ENCODE results near the gene PDE4D.

Gene PDE4D

GRCh38 chr5:59792983-59793585 is 100.4 kb downstream of the PDE4D start:
- peak; percentile 93 for DNase-seq (ENCODE audit: low read depth)
- TF ChIP-seq CTCF (conservative IDR thresholded peaks at IDR 0.05; ENCODE audit: low read length), result no peak
- H3K4me3 ChIP-seq (ENCODE audit: low read length), result no peak overlapping the region

- H3K4me3 ChIP-seq (ENCODE audit: low read length), result no peak overlapping the region
- TF ChIP-seq CTCF (conservative IDR thresholded peaks at IDR 0.05; ENCODE audit: low read length), result no peak
- DNase-seq (ENCODE audit: low read depth), result no peak
Observed at GRCh38 chr5:59791617-59792016, 101.9 kb downstream of the PDE4D start.

GRCh38 chr5:59790776-59791475 is 102.6 kb downstream of the PDE4D start:
- TF ChIP-seq CTCF (conservative IDR thresholded peaks at IDR 0.05; ENCODE audit: low read length), result no peak
- DNase-seq (ENCODE audit: low read depth), result peak; percentile 25
- H3K4me3 ChIP-seq (ENCODE audit: low read length), result no peak overlapping the region

GRCh38 chr5:59790376-59790775 is 103.2 kb downstream of the PDE4D start:
- TF ChIP-seq CTCF (conservative IDR thresholded peaks at IDR 0.05; ENCODE audit: low read length), result no peak
- no peak overlapping the region for H3K4me3 ChIP-seq (ENCODE audit: low read length)
- DNase-seq (ENCODE audit: low read depth), result no peak

GRCh38 chr5:59789894-59790293 is 103.6 kb downstream of the PDE4D start:
- no peak for TF ChIP-seq CTCF (conservative IDR thresholded peaks at IDR 0.05; ENCODE audit: low read length)
- DNase-seq (ENCODE audit: low read depth), result no peak
- no peak overlapping the region for H3K4me3 ChIP-seq (ENCODE audit: low read length)

GRCh38 chr5:59789197-59789596 is 104.3 kb downstream of the PDE4D start:
- H3K4me3 ChIP-seq (ENCODE audit: low read length), result no peak overlapping the region
- no peak for TF ChIP-seq CTCF (conservative IDR thresholded peaks at IDR 0.05; ENCODE audit: low read length)
- peak; percentile 61 for DNase-seq (ENCODE audit: low read depth)

GRCh38 chr5:59786334-59786805 is 107.2 kb downstream of the PDE4D start:
- no peak for TF ChIP-seq CTCF (conservative IDR thresholded peaks at IDR 0.05; ENCODE audit: low read length)
- DNase-seq (ENCODE audit: low read depth), result peak; percentile 86
- H3K4me3 ChIP-seq (ENCODE audit: low read length), result no peak overlapping the region

Measured in AG10803 (cell line).